ENCODE data around the gene ANO6.
"Not testable (repeated sequence)": the region's sequence is repeated elsewhere in the genome, so short reads cannot be mapped to it uniquely, and the experiment has no call there.

ANO6 gene

GRCh38 chr12:45389426-45389825, 173.5 kb downstream of the ANO6 start:
- Mint-ChIP-seq H3K9me3 (peaks cover 15% of the 10 kb centered on the region), H3K4me3 (no peak overlapping the region)

DNA sequence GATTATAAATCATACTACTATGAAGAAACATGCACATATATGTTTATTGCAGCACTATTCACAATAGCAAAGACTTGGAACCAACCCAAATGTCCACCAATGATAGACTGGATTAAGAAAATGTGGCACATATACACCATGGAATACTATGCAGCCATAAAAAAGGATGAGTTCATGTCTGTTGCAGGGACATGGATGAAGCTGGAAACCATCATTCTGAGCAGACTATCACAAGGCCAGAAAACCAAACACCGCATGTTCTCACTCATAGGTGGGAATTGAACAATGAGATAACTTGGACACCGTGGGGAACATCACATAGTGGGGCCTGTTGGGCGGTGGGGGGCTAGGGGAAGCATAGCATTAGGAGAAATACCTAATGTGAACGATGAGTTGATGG, 181.6 kb downstream of the ANO6 start:
- H3K27me3 Mint-ChIP-seq (ENCODE audit: low read depth); H3K4me1 Mint-ChIP-seq; H3K27ac Mint-ChIP-seq; H3K4me3 Mint-ChIP-seq: not testable (repeated sequence)
- Mint-ChIP-seq H3K9me3 (peaks cover 37% of the 10 kb centered on the region), H3K36me3 (ENCODE audit: low read depth) (peaks cover 58% of the 10 kb centered on the region)

More at GRCh38 chr12:45389426-45389825, 173.5 kb downstream of the ANO6 start:
- Mint-ChIP-seq H3K4me1 (no peaks in the 10 kb centered on the region), H3K36me3 (ENCODE audit: low read depth) (peaks cover 77% of the 10 kb centered on the region), H3K27me3 (ENCODE audit: low read depth) (no peaks in the 10 kb centered on the region), H3K27ac (no peak overlapping the region)
- TF ChIP-seq CTCF (IDR thresholded peaks at IDR 0.05; ENCODE audit: unreplicated experiment in 3 of 3) = no peak

- no peak overlapping the region for H3K4me3 Mint-ChIP-seq
- H3K36me3 Mint-ChIP-seq (ENCODE audit: low read depth) = peaks cover 58% of the 10 kb centered on the region
- H3K4me1 Mint-ChIP-seq = peaks cover 4% of the 10 kb centered on the region
- no peak for TF ChIP-seq CTCF (IDR thresholded peaks at IDR 0.05; ENCODE audit: unreplicated experiment in 3 of 3)
- peaks cover 30% of the 10 kb centered on the region for H3K9me3 Mint-ChIP-seq
- no peak overlapping the region for H3K27ac Mint-ChIP-seq
- H3K27me3 Mint-ChIP-seq (ENCODE audit: low read depth) = no peaks in the 10 kb centered on the region
Measured at GRCh38 chr12:45398552-45398951, 182.7 kb downstream of the ANO6 start.

- Mint-ChIP-seq H3K4me3 (no peak overlapping the region), H3K27ac (no peak overlapping the region), H3K4me1 (peaks cover 4% of the 10 kb centered on the region), H3K9me3 (peaks cover 10% of the 10 kb centered on the region), H3K27me3 (ENCODE audit: low read depth) (no peaks in the 10 kb centered on the region), H3K36me3 (ENCODE audit: low read depth) (peaks cover 49% of the 10 kb centered on the region)
- TF ChIP-seq CTCF (IDR thresholded peaks at IDR 0.05; ENCODE audit: unreplicated experiment in 3 of 3) = no peak
Measured at GRCh38 chr12:45400991-45401390, 185.1 kb downstream of the ANO6 start.

GRCh38 chr12:45402288-45402687, 186.4 kb downstream of the ANO6 start:
- no peak for TF ChIP-seq CTCF (IDR thresholded peaks at IDR 0.05; ENCODE audit: unreplicated experiment in 3 of 3)
- peaks cover 4% of the 10 kb centered on the region for H3K4me1 Mint-ChIP-seq
- no peaks in the 10 kb centered on the region for H3K27me3 Mint-ChIP-seq (ENCODE audit: low read depth)
- no peak overlapping the region for H3K4me3 Mint-ChIP-seq
- H3K36me3 Mint-ChIP-seq (ENCODE audit: low read depth) = peaks cover 48% of the 10 kb centered on the region
- no peak overlapping the region for H3K27ac Mint-ChIP-seq
- no peaks in the 10 kb centered on the region for H3K9me3 Mint-ChIP-seq

DNA sequence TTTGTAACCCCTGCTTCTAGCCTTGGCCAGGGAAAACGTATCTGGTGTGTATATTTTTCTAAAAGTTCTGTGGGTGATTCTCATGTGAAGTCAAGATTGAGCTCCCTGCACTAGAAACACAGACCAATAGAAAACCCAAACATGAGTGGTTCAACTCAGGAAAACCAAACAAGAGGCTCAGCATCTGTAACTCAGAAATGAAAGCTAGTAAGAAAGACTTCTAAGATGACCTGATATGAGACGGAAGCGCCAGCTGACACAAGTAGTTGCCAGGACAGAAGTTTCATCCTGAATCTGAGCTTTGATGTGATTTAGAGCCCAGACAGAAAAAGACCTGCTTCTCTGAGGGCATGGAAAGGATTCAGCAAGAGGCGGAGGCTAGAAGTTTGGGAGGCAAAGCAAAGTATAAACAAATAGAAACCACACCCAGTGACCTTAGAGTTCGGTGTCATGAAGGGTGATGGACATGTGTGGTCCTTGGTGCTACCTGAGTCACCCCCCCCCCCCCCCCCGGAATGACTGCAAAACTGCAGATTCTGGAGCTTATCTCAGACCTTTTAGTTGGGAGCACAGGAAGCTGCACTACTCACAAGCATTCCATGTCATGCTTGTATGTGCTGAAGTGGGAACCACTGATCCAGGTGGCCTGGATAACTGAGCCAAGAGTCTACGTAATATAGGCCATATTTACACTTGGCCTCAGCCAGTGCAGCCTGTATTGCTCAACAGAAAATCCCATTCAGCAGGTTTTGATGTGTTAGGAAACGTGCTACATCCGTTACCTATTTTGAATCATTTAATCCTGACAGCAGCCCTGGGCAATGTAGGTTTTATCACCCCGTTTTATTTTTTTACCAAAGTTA, 191.3 kb downstream of the ANO6 start:
- H3K9me3 Mint-ChIP-seq = no peaks in the 10 kb centered on the region
- H3K27me3 Mint-ChIP-seq (ENCODE audit: low read depth) = no peaks in the 10 kb centered on the region
- no peak overlapping the region for H3K4me3 Mint-ChIP-seq
- peaks cover 3% of the 10 kb centered on the region for H3K4me1 Mint-ChIP-seq
- no peak overlapping the region for H3K27ac Mint-ChIP-seq
- TF ChIP-seq CTCF (IDR thresholded peaks at IDR 0.05; ENCODE audit: unreplicated experiment in 3 of 3) = no peak
- H3K36me3 Mint-ChIP-seq (ENCODE audit: low read depth) = peaks cover 58% of the 10 kb centered on the region
